Cardiac fibroblast (primary cell): ENCODE measurements around the gene DES.
A peak's percentile ranks its signal among the peaks of the same experiment; 100 is the strongest.

ENCODE experiments used
- DNase-seq, 2 donors: peaks; one replicate each; pipeline versions ENCODE4 v3.0.0 to v3.0.0-alpha.2; 2010; ENCODE audit warnings: low read depth in 2 of 2
- H3K4me3 ChIP-seq, 2 donors: replicated peaks in 1 of 2; 1 replicate in 1 of 2; 2 replicates in 1 of 2; pipeline ENCODE4 v1.5.1; 2011; ENCODE audit warnings: low read depth in 2 of 2, low read length in 2 of 2, mild to moderate bottlenecking in 2 of 2, moderate library complexity in 1 of 2
- CTCF ChIP-seq: IDR thresholded peaks from one replicate; pipeline ENCODE4 v1.5.1; 2011; ENCODE audit warnings: low read depth, mild to moderate bottlenecking, low read length, inconsistent platforms

DES gene

GRCh38 chr2:219443697-219444023 is 25.5 kb downstream of the DES start:
- no peak overlapping the region for H3K4me3 ChIP-seq
- no peak for TF ChIP-seq CTCF
- no peak for DNase-seq

- no peak for TF ChIP-seq CTCF
- H3K4me3 ChIP-seq, result no peak overlapping the region
- no peak for DNase-seq
Observed at GRCh38 chr2:219444566-219445091, 26.5 kb downstream of the DES start.

- TF ChIP-seq CTCF, result no peak
- no peak for DNase-seq
- H3K4me3 ChIP-seq, result no peak overlapping the region
Observed at GRCh38 chr2:219445220-219445640, 27.1 kb downstream of the DES start.

- no peak overlapping the region for H3K4me3 ChIP-seq
- DNase-seq, result peak; percentile 62 to 93
- TF ChIP-seq CTCF, result no peak
Observed at GRCh38 chr2:219446101-219446504, 27.9 kb downstream of the DES start.

- no peak for DNase-seq
- no peak for TF ChIP-seq CTCF
- no peak overlapping the region for H3K4me3 ChIP-seq
Observed at GRCh38 chr2:219446689-219447088, 28.5 kb downstream of the DES start.

GRCh38 chr2:219447242-219448098 is 29.3 kb downstream of the DES start:
- no peak overlapping the region for H3K4me3 ChIP-seq
- DNase-seq, result peak in 1 of 2 donors; percentile 30
- no peak for TF ChIP-seq CTCF
